Measurements from ENCODE around the gene PHACTR1.
"Not testable (repeated sequence)": the region's sequence is repeated elsewhere in the genome, so short reads cannot be mapped to it uniquely, and the experiment has no call there.

PHACTR1 gene

GRCh38 chr6:12899046-12899833 is 182.7 kb downstream of the PHACTR1 start:
- no peak for DNase-seq (ENCODE audit: low read depth in 2 of 2)

- no peak for DNase-seq (ENCODE audit: low read depth in 2 of 2)
Observed at GRCh38 chr6:12903246-12903645, 186.7 kb downstream of the PHACTR1 start.

- no peak for DNase-seq (ENCODE audit: low read depth in 2 of 2)
Observed at GRCh38 chr6:12909833-12910232, 193.3 kb downstream of the PHACTR1 start.

GRCh38 chr6:12911427-12911826 is 194.9 kb downstream of the PHACTR1 start:
- no peak for DNase-seq (ENCODE audit: low read depth in 2 of 2)

- no peak for DNase-seq (ENCODE audit: low read depth in 2 of 2)
Observed at GRCh38 chr6:12913201-12913600, 196.6 kb downstream of the PHACTR1 start.

- DNase-seq (ENCODE audit: low read depth in 2 of 2): no peak
Observed at GRCh38 chr6:12916006-12916405, 199.4 kb downstream of the PHACTR1 start.

GRCh38 chr6:12916420-12917136 is 200.0 kb downstream of the PHACTR1 start:
- DNase-seq (ENCODE audit: low read depth in 2 of 2): no peak

GRCh38 chr6:12921467-12921866 is 204.9 kb downstream of the PHACTR1 start:
- no peak for DNase-seq (ENCODE audit: low read depth in 2 of 2)

GRCh38 chr6:12923644-12924235 is 207.2 kb downstream of the PHACTR1 start:
- DNase-seq (ENCODE audit: low read depth in 2 of 2): no peak

- no peak for DNase-seq (ENCODE audit: low read depth in 2 of 2)
Observed at GRCh38 chr6:12924911-12925310, 208.3 kb downstream of the PHACTR1 start.

- no peak for DNase-seq (ENCODE audit: low read depth in 2 of 2)
Observed at GRCh38 chr6:12927746-12928145, 211.2 kb downstream of the PHACTR1 start.

GRCh38 chr6:12929678-12930077 is 213.1 kb downstream of the PHACTR1 start:
- no peak for DNase-seq (ENCODE audit: low read depth in 2 of 2)

GRCh38 chr6:12931639-12932038 is 215.1 kb downstream of the PHACTR1 start:
- no peak for DNase-seq (ENCODE audit: low read depth in 2 of 2)

- DNase-seq (ENCODE audit: low read depth in 2 of 2): no peak
Observed at GRCh38 chr6:12935637-12936036, 219.1 kb downstream of the PHACTR1 start.

- no peak for DNase-seq (ENCODE audit: low read depth in 2 of 2)
Observed at GRCh38 chr6:12937971-12938370, 221.4 kb downstream of the PHACTR1 start.

- no peak for DNase-seq (ENCODE audit: low read depth in 2 of 2)
Observed at GRCh38 chr6:12939314-12939713, 222.7 kb downstream of the PHACTR1 start.

- DNase-seq (ENCODE audit: low read depth in 2 of 2): no peak
Observed at GRCh38 chr6:12941422-12941821, 224.9 kb downstream of the PHACTR1 start.

- DNase-seq (ENCODE audit: low read depth in 2 of 2): no peak
Observed at GRCh38 chr6:12943549-12943948, 227.0 kb downstream of the PHACTR1 start.

- no peak for DNase-seq (ENCODE audit: low read depth in 2 of 2)
Observed at GRCh38 chr6:12944001-12944400, 227.4 kb downstream of the PHACTR1 start.

GRCh38 chr6:12944528-12944927 is 228.0 kb downstream of the PHACTR1 start:
- not testable (repeated sequence) for DNase-seq (ENCODE audit: low read depth in 2 of 2)

GRCh38 chr6:12947151-12947871 is 230.7 kb downstream of the PHACTR1 start:
- DNase-seq (ENCODE audit: low read depth in 2 of 2): no peak

GRCh38 chr6:12947967-12948366 is 231.4 kb downstream of the PHACTR1 start:
- DNase-seq (ENCODE audit: low read depth in 2 of 2): no peak

Measured in stimulated activated CD8-positive, alpha-beta memory T cell treated with anti-CD3 and anti-CD28 coated beads, Interleukin-7, amount 100 ng/mL, for 4 hours (primary cell).